ENCODE measurements around the gene PCDHB6.

DNA sequence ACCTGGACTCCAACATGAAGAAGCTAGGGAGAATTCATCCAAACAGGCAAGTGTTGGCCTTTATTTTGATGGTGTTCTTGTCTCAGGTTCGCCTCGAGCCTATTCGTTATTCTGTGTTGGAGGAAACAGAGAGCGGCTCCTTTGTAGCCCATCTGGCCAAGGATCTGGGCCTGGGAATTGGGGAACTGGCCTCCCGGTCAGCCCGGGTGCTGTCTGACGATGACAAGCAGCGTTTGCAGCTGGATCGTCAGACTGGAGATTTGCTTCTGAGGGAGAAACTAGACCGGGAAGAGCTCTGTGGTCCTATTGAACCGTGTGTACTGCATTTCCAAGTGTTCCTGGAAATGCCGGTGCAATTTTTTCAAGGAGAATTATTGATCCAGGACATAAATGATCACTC lies 27.9 kb upstream of the PCDHB6 start:
- TF ChIP-seq, protein P1, sequence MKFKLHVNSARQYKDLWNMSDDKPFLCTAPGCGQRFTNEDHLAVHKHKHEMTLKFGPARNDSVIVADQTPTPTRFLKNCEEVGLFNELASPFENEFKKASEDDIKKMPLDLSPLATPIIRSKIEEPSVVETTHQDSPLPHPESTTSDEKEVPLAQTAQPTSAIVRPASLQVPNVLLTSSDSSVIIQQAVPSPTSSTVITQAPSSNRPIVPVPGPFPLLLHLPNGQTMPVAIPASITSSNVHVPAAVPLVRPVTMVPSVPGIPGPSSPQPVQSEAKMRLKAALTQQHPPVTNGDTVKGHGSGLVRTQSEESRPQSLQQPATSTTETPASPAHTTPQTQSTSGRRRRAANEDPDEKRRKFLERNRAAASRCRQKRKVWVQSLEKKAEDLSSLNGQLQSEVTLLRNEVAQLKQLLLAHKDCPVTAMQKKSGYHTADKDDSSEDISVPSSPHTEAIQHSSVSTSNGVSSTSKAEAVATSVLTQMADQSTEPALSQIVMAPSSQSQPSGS (CRISPR knock-in tag; IDR thresholded peaks at IDR 0.05): no peak
- TF ChIP-seq, protein P2, sequence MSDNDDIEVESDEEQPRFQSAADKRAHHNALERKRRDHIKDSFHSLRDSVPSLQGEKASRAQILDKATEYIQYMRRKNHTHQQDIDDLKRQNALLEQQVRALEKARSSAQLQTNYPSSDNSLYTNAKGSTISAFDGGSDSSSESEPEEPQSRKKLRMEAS (IDR thresholded peaks at IDR 0.05): no peak
- no peak for TF ChIP-seq YY1 (IDR thresholded peaks at IDR 0.05; ENCODE audit: insufficient read depth, insufficient replicate concordance, low read depth, low read length)
- no peak for TF ChIP-seq TAF1 (CRISPR knock-in tag; IDR thresholded peaks at IDR 0.05)
- no peak for TF ChIP-seq TBL1XR1 (IDR thresholded peaks at IDR 0.05; ENCODE audit: borderline replicate concordance, low read length, partially characterized antibody)
